HEK293 (cell line): Measurements from ENCODE around the gene CEP41.

Experiments used
- CTCF ChIA-PET: fragments of 350-600 bp; formaldehyde crosslinking; extraction: SDS; loops from one replicate; lab custom pipeline; 2021; ENCODE audit warnings: antibody characterized with exemption; lab: Yijun Ruan, JAX
- POLR2A ChIA-PET: fragments of 300-600 bp; formaldehyde crosslinking; extraction: SDS; loops from one replicate; lab custom pipeline; 2020; ENCODE audit warnings: antibody characterized with exemption, inconsistent platforms; lab: Yijun Ruan, JAX
- H3K27ac ChIP-seq: fragments of 200-500 bp; sonication (Bioruptor generic); 2 replicates; pipeline ENCODE4 v1.5.1; 2014; ENCODE audit warnings: low read depth, low read length, control low read depth, inconsistent platforms; ENCODE audit errors: extremely low read depth
- H3K36me3 ChIP-seq, 2 experiments: fragments of 200-500 bp in 1 of 2; sonication (Bioruptor generic) in 1 of 2; 1 replicate in 1 of 2; 2 replicates in 1 of 2; pipeline ENCODE4 v1.5.1; 2014 to 2017; ENCODE audit warnings: inconsistent platforms in 2 of 2, low read length in 2 of 2; ENCODE audit not compliant: control insufficient read depth in 2 of 2, insufficient read depth in 1 of 2
- H3K4me1 ChIP-seq: fragments of 200-500 bp; sonication (Bioruptor generic); 2 replicates; pipeline ENCODE4 v1.5.1; 2014; ENCODE audit warnings: mild to moderate bottlenecking, low read length, inconsistent platforms; ENCODE audit not compliant: control insufficient read depth, insufficient read depth
- H3K4me3 ChIP-seq: 2 replicates; pipeline ENCODE4 v1.5.1; 2011; ENCODE audit warnings: low read depth, mild to moderate bottlenecking, control low read depth, low read length, moderate library complexity
- H3K9me3 ChIP-seq: fragments of 200-500 bp; sonication (Bioruptor generic); 2 replicates; pipeline ENCODE4 v1.5.1; 2014; ENCODE audit warnings: low read depth, low read length, inconsistent platforms; ENCODE audit not compliant: control insufficient read depth, insufficient read depth
- EGR2 ChIP-seq: fragments of 450-650 bp; formaldehyde crosslinking; IDR thresholded peaks from 2 replicates; pipeline ENCODE4 v1.5.1; 2016; ENCODE audit warnings: low read depth, missing biosample characterization, missing genetic modification characterization
- GLI2 ChIP-seq: fragments of 450-650 bp; formaldehyde crosslinking; IDR thresholded peaks from 2 replicates; pipeline ENCODE4; 2017; ENCODE audit warnings: missing biosample characterization, missing genetic modification characterization, low read depth, borderline replicate concordance
- KLF10 ChIP-seq: fragments of 450-650 bp; IDR thresholded peaks from 2 replicates; pipeline ENCODE4 v1.5.1; 2018; ENCODE audit warnings: missing biosample characterization, mild to moderate bottlenecking, missing genetic modification characterization
- TCF7L2 ChIP-seq: IDR thresholded peaks from 2 replicates; pipeline ENCODE4 v1.6.1; 2011; ENCODE audit warnings: low read depth, mild to moderate bottlenecking, inconsistent platforms, low read length, moderate library complexity, borderline replicate concordance
- ZBTB7A ChIP-seq: fragments of 450-650 bp; formaldehyde crosslinking; IDR thresholded peaks from 2 replicates; pipeline ENCODE4 v1.5.1; 2016; ENCODE audit warnings: low read depth, missing biosample characterization, missing genetic modification characterization
- ZNF548 ChIP-seq: fragments of 450-650 bp; formaldehyde crosslinking; IDR thresholded peaks from 2 replicates; pipeline ENCODE4 v1.5.1; 2016; ENCODE audit warnings: missing biosample characterization, missing genetic modification characterization
- ZNF623 ChIP-seq: fragments of 450-650 bp; formaldehyde crosslinking; IDR thresholded peaks from 2 replicates; pipeline ENCODE4 v1.5.1; 2016; ENCODE audit warnings: missing biosample characterization, missing genetic modification characterization
- TF ChIP-seq, protein P1 (sequence below): fragments of 450-650 bp; formaldehyde crosslinking; conservative IDR thresholded peaks from 2 replicates; pipeline ENCODE4 v1.5.1; 2016; ENCODE audit warnings: low read depth, missing biosample characterization, missing genetic modification characterization
- TF ChIP-seq, protein P2 (sequence below): fragments of 450-650 bp; formaldehyde crosslinking; IDR thresholded peaks from 2 replicates; pipeline ENCODE4 v1.5.1; 2017; ENCODE audit warnings: missing biosample characterization, missing genetic modification characterization
- TF ChIP-seq, protein P3 (sequence below): fragments of 450-650 bp; formaldehyde crosslinking; IDR thresholded peaks from 2 replicates; pipeline ENCODE4 v1.5.1; 2016; ENCODE audit warnings: missing biosample characterization, missing genetic modification characterization
- TF ChIP-seq, protein P4 (sequence below): sonication (generic); formaldehyde crosslinking; IDR thresholded peaks from 2 replicates; pipeline ENCODE4 v1.8.1; 2022; ENCODE audit warnings: mild to moderate bottlenecking, moderate library complexity, missing genetic modification reagents
- TF ChIP-seq, protein P5 (sequence below): fragments of 450-650 bp; formaldehyde crosslinking; IDR thresholded peaks from 2 replicates; pipeline ENCODE4 v1.5.1; 2016; ENCODE audit warnings: missing biosample characterization, missing genetic modification characterization
- TF ChIP-seq, protein P6 (sequence below): fragments of 450-650 bp; formaldehyde crosslinking; IDR thresholded peaks from 2 replicates; pipeline ENCODE4; 2016; ENCODE audit warnings: missing biosample characterization, missing genetic modification characterization
- TF ChIP-seq, protein P7 (sequence below): fragments of 450-650 bp; formaldehyde crosslinking; IDR thresholded peaks from 2 replicates; pipeline ENCODE4 v1.5.1; 2016; ENCODE audit warnings: missing biosample characterization, missing genetic modification characterization

Gene CEP41

DNA sequence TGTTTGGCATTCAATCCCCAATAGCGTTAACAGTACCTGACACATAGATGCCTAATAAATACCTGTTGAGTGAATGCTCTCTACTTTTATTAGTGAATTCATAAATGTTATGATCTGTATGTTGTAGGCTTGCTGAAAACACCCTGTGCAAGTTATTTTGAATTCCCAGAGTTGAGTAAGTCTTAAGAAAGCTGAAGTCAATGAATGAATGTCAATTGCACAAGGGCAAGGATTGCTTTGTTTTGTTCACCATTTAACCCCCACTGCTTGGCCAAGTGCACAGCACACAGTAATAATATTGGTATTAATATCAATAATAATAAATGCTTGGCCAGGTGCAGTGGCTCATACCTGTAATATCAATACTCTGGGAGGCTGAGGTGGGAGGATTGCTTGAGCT lies 50.3 kb downstream of the CEP41 start:
- Histone ChIP-seq H3K9me3 (no peaks in the 10 kb centered on the region), H3K27ac (no peak overlapping the region), H3K4me1 (no peaks in the 10 kb centered on the region; the same call in 1 of the 2 replicates), H3K36me3 (no peaks in the 10 kb centered on the region), H3K4me3 (no peak overlapping the region)
- TF ChIP-seq, protein P1, sequence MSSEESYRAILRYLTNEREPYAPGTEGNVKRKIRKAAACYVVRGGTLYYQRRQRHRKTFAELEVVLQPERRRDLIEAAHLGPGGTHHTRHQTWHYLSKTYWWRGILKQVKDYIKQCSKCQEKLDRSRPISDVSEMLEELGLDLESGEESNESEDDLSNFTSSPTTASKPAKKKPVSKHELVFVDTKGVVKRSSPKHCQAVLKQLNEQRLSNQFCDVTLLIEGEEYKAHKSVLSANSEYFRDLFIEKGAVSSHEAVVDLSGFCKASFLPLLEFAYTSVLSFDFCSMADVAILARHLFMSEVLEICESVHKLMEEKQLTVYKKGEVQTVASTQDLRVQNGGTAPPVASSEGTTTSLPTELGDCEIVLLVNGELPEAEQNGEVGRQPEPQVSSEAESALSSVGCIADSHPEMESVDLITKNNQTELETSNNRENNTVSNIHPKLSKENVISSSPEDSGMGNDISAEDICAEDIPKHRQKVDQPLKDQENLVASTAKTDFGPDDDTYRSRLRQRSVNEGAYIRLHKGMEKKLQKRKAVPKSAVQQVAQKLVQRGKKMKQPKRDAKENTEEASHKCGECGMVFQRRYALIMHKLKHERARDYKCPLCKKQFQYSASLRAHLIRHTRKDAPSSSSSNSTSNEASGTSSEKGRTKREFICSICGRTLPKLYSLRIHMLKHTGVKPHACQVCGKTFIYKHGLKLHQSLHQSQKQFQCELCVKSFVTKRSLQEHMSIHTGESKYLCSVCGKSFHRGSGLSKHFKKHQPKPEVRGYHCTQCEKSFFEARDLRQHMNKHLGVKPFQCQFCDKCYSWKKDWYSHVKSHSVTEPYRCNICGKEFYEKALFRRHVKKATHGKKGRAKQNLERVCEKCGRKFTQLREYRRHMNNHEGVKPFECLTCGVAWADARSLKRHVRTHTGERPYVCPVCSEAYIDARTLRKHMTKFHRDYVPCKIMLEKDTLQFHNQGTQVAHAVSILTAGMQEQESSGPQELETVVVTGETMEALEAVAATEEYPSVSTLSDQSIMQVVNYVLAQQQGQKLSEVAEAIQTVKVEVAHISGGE (tag by site-specific recombination) = no peak
- TF ChIP-seq, protein P2, sequence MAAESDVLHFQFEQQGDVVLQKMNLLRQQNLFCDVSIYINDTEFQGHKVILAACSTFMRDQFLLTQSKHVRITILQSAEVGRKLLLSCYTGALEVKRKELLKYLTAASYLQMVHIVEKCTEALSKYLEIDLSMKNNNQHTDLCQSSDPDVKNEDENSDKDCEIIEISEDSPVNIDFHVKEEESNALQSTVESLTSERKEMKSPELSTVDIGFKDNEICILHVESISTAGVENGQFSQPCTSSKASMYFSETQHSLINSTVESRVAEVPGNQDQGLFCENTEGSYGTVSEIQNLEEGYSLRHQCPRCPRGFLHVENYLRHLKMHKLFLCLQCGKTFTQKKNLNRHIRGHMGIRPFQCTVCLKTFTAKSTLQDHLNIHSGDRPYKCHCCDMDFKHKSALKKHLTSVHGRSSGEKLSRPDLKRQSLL (tag by site-specific recombination) = no peak
- TF ChIP-seq, protein P3, sequence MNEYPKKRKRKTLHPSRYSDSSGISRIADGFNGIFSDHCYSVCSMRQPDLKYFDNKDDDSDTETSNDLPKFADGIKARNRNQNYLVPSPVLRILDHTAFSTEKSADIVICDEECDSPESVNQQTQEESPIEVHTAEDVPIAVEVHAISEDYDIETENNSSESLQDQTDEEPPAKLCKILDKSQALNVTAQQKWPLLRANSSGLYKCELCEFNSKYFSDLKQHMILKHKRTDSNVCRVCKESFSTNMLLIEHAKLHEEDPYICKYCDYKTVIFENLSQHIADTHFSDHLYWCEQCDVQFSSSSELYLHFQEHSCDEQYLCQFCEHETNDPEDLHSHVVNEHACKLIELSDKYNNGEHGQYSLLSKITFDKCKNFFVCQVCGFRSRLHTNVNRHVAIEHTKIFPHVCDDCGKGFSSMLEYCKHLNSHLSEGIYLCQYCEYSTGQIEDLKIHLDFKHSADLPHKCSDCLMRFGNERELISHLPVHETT (tag by site-specific recombination) = no peak
- POLR2A ChIA-PET = no interaction called here
- CTCF ChIA-PET = no interaction called here

DNA sequence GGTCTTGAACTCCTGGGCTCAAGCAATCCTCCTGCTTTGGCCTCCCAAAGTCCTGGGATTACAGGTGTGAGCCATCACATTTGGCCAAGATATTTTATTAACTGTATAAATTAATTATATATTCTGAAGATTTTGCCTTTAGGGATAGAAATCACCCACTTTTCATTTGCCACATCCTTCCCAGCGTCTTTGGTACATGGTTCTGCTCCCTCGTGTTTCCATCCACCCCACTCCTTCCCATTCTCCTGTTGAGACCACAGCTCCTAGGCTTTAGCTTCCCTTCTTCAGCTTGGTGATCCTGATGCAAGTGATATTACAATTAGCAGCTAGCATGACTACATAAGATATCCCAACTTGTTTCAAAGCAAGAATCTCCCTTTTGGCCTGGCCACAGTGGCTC lies 52.1 kb downstream of the CEP41 start:
- Histone ChIP-seq H3K9me3 (no peaks in the 10 kb centered on the region), H3K27ac (no peak overlapping the region), H3K4me1 (no peaks in the 10 kb centered on the region; the same call in 1 of the 2 replicates), H3K4me3 (no peak overlapping the region), H3K36me3 (no peaks in the 10 kb centered on the region)
- TF ChIP-seq ZBTB7A (no peak), EGR2 (tag by site-specific recombination) (no peak), KLF10 (tag by site-specific recombination) (no peak), ZNF623 (tag by site-specific recombination) (no peak), TCF7L2 (no peak), GLI2 (tag by site-specific recombination) (no peak), ZNF548 (tag by site-specific recombination) (no peak)
- TF ChIP-seq, protein P4, sequence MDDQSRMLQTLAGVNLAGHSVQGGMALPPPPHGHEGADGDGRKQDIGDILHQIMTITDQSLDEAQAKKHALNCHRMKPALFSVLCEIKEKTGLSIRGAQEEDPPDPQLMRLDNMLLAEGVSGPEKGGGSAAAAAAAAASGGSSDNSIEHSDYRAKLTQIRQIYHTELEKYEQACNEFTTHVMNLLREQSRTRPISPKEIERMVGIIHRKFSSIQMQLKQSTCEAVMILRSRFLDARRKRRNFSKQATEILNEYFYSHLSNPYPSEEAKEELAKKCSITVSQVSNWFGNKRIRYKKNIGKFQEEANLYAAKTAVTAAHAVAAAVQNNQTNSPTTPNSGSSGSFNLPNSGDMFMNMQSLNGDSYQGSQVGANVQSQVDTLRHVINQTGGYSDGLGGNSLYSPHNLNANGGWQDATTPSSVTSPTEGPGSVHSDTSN (CRISPR knock-in tag) = no peak
- TF ChIP-seq, protein P5, sequence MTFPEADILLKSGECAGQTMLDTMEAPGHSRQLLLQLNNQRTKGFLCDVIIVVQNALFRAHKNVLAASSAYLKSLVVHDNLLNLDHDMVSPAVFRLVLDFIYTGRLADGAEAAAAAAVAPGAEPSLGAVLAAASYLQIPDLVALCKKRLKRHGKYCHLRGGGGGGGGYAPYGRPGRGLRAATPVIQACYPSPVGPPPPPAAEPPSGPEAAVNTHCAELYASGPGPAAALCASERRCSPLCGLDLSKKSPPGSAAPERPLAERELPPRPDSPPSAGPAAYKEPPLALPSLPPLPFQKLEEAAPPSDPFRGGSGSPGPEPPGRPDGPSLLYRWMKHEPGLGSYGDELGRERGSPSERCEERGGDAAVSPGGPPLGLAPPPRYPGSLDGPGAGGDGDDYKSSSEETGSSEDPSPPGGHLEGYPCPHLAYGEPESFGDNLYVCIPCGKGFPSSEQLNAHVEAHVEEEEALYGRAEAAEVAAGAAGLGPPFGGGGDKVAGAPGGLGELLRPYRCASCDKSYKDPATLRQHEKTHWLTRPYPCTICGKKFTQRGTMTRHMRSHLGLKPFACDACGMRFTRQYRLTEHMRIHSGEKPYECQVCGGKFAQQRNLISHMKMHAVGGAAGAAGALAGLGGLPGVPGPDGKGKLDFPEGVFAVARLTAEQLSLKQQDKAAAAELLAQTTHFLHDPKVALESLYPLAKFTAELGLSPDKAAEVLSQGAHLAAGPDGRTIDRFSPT = no peak
- TF ChIP-seq, protein P6, sequence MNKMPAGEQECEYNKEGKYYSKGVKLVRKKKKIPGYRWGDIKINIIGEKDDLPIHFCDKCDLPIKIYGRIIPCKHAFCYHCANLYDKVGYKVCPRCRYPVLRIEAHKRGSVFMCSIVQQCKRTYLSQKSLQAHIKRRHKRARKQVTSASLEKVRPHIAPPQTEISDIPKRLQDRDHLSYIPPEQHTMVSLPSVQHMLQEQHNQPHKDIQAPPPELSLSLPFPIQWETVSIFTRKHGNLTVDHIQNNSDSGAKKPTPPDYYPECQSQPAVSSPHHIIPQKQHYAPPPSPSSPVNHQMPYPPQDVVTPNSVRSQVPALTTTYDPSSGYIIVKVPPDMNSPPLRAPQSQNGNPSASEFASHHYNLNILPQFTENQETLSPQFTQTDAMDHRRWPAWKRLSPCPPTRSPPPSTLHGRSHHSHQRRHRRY (tag by site-specific recombination) = no peak
- TF ChIP-seq, protein P7, sequence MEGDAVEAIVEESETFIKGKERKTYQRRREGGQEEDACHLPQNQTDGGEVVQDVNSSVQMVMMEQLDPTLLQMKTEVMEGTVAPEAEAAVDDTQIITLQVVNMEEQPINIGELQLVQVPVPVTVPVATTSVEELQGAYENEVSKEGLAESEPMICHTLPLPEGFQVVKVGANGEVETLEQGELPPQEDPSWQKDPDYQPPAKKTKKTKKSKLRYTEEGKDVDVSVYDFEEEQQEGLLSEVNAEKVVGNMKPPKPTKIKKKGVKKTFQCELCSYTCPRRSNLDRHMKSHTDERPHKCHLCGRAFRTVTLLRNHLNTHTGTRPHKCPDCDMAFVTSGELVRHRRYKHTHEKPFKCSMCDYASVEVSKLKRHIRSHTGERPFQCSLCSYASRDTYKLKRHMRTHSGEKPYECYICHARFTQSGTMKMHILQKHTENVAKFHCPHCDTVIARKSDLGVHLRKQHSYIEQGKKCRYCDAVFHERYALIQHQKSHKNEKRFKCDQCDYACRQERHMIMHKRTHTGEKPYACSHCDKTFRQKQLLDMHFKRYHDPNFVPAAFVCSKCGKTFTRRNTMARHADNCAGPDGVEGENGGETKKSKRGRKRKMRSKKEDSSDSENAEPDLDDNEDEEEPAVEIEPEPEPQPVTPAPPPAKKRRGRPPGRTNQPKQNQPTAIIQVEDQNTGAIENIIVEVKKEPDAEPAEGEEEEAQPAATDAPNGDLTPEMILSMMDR (tag by site-specific recombination) = no peak
- ChIA-PET CTCF (no interaction called here), POLR2A (no interaction called here)
